Measurements from ENCODE around the gene CASZ1. TPM values are rescaled to one million over a fixed set of nuclear protein-coding genes. Genes with fewer than 3 reads are reported as not detected.
A peak's percentile ranks its signal among the peaks of the same experiment; 100 is the strongest.

CASZ1 gene
- total RNA-seq, 1 experiment from 2014 or later, result 3.9 TPM

GRCh38 chr1:10615932-10616671, 180.3 kb downstream of the CASZ1 start:
- Histone ChIP-seq H2BK12ac (ENCODE audit: insufficient read length, low read depth, low read length) (no peak overlapping the region), H3T11ph (ENCODE audit: low read length) (no peak overlapping the region), H3K79me1 (ENCODE audit: insufficient read depth, low read depth, low read length, poor library complexity, severe bottlenecking) (no peaks in the 10 kb centered on the region), H3K79me2 (ENCODE audit: insufficient read depth, low read length) (no peaks in the 10 kb centered on the region), H3K23me2 (ENCODE audit: insufficient read length, low read depth, low read length, poor library complexity, severe bottlenecking) (no peaks in the 10 kb centered on the region), H3K18ac (ENCODE audit: insufficient read length, low read depth, low read length) (no peak overlapping the region), H2AFZ (ENCODE audit: low read length) (no peak overlapping the region), H4K91ac (ENCODE audit: insufficient read length, low read depth, low read length) (no peak overlapping the region), H4K8ac (replicated peaks; ENCODE audit: insufficient read length, low read depth, low read length) (no peak overlapping the region), H3K4me2 (ENCODE audit: insufficient read depth, insufficient read length, low read length) (no peak overlapping the region), H2BK20ac (ENCODE audit: low read depth, low read length, poor library complexity, severe bottlenecking) (no peak overlapping the region), H3K23ac (ENCODE audit: insufficient read length, low read depth, low read length) (no peak overlapping the region), H3K14ac (ENCODE audit: insufficient read depth, low read length) (no peak overlapping the region; the same call in 1 of the 2 replicates), H3K56ac (ENCODE audit: insufficient read length, low read depth, low read length) (no peak overlapping the region), H3K27me3 (ENCODE audit: insufficient read depth, low read length) (no peaks in the 10 kb centered on the region), H4K20me1 (ENCODE audit: control insufficient read depth, insufficient read depth, insufficient read length) (no peaks in the 10 kb centered on the region), H2AK5ac (ENCODE audit: insufficient read length, low read length) (no peak overlapping the region), H4K5ac (ENCODE audit: insufficient read length, low read depth, low read length) (no peak overlapping the region), H3K9me3 (ENCODE audit: control insufficient read depth, low read depth, low read length) (no peaks in the 10 kb centered on the region), H3K9ac (ENCODE audit: extremely low read depth, insufficient read length, low read length) (no peak overlapping the region), H2BK120ac (ENCODE audit: low read depth, low read length, poor library complexity, severe bottlenecking) (no peak overlapping the region), H3K27ac (ENCODE audit: insufficient read length, low read depth, low read length) (no peak overlapping the region), H2BK5ac (ENCODE audit: insufficient read length, low read length) (no peak overlapping the region), H3K4me1 (ENCODE audit: insufficient read depth, low read length) (no peaks in the 10 kb centered on the region; the same call in 1 of the 2 replicates), H2BK15ac (ENCODE audit: low read depth, low read length) (no peak overlapping the region), H3K4ac (ENCODE audit: low read depth, low read length) (no peak overlapping the region)
- Mint-ChIP-seq H3K9me3 (no peaks in the 10 kb centered on the region), H3K4me1 (peaks cover 19 to 21% of the 10 kb centered on the region in 2 experiments), H3K27ac (peak overlapping the region; percentile 33 to 72 (median 49); a peak in 4 of 7 replicates), H3K27me3 (ENCODE audit: low read depth) (no peaks in the 10 kb centered on the region), H3K4me3 (no peak overlapping the region; a peak in 1 of 5 replicates), H3K36me3 (ENCODE audit: insufficient read depth in 1 of 3, low read depth in 3 of 3) (peaks cover 0 to 6% (median 6%) of the 10 kb centered on the region in 3 experiments; a peak in 1 of 7 replicates)
- WGBS (ENCODE audit: extremely low coverage, insufficient read length, low lambda C conversion rate), result no CpG with 5 or more reads among the region's 27 CpGs
- no peak for TF ChIP-seq CTCF (conservative IDR thresholded peaks at IDR 0.05)
- peak; percentile 25 for DNase-seq

Data from H9 (cell line).